ENCODE data around the gene PIP4K2C.

GRCh38 chr12:57548488-57548887 lies 42.5 kb upstream of the PIP4K2C start:
- TF ChIP-seq POLR2A (IDR thresholded peaks at IDR 0.05) (no peak), CTCF (IDR thresholded peaks at IDR 0.05) (no peak)
